ENCODE results near the gene PHF2. TPM values are rescaled to one million over a fixed set of nuclear protein-coding genes. Genes with fewer than 3 reads are reported as not detected.
A peak's percentile ranks its signal among the peaks of the same experiment; 100 is the strongest.

PHF2 gene
- polyA plus RNA-seq, 3 donors, result 0.40 to 16.0 (median 0.97) TPM

DNA sequence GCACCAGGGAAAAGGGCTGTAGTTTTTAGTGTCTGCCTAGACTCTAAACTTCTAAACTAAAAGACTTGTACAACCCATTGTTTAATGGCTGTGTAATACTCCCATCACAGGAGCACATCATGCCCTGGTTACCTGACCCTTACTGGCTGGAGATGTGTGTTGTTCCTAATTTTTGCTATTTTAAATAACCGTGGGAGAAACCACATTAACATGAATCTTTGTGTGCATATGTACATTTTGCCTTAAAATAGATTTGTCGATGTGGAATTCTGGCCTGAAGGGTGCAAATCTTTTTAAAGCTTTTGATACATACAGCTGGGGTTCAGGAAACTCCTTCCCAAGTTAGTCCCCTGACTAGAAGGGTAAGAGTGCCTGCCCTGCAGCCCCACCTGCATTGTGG is 39.7 kb downstream of the PHF2 start:
- Mint-ChIP-seq H3K4me1 (peaks cover 9% of the 10 kb centered on the region), H3K27ac (no peak overlapping the region), H3K9me3 (peaks cover 0 to 3% (median 0%) of the 10 kb centered on the region in 7 donors), H3K4me3 (no peak overlapping the region), H3K27me3 (ENCODE audit: low read depth in 3 of 3) (no peaks in the 10 kb centered on the region), H3K36me3 (peaks cover 10 to 16% of the 10 kb centered on the region in 2 donors)
- H3K79me2 ChIP-seq (ENCODE audit: insufficient read depth, low read length), result peaks cover 38% of the 10 kb centered on the region
- no peaks in the 10 kb centered on the region for H3K27me3 ChIP-seq (ENCODE audit: control insufficient read depth in 2 of 2, insufficient read depth in 2 of 2, low read length in 2 of 2)
- no peak overlapping the region for H3K4me2 ChIP-seq (replicated peaks; ENCODE audit: extremely low read depth, low read length, poor library complexity, severe bottlenecking)
- H3K4me3 ChIP-seq (replicated peaks in 1 of 3; ENCODE audit: low read depth in 2 of 3, low read length in 3 of 3), result no peak overlapping the region
- no CpG with 5 or more reads among the region's 2 CpGs for WGBS (ENCODE audit: insufficient coverage)
- H3K27ac ChIP-seq (ENCODE audit: low read depth in 1 of 2, low read length in 2 of 2), result no peak overlapping the region
- no peak for TF ChIP-seq CTCF (IDR thresholded peaks at IDR 0.05)
- H2AFZ ChIP-seq (ENCODE audit: insufficient read depth, low read depth, low read length, poor library complexity, severe bottlenecking), result no peak overlapping the region
- no peaks in the 10 kb centered on the region for H3K4me1 ChIP-seq (ENCODE audit: control insufficient read depth in 1 of 2, insufficient read depth in 2 of 2, low read length in 2 of 2)
- peaks cover 0 to 9% of the 10 kb centered on the region in 2 donors for H3K36me3 ChIP-seq (replicated peaks in 1 of 2; ENCODE audit: control insufficient read depth in 1 of 2, insufficient read depth in 2 of 2, low read length in 2 of 2)
- H4K20me1 ChIP-seq (ENCODE audit: insufficient read depth, low read length), result peaks cover 98% of the 10 kb centered on the region
- no peak for DNase-seq
- H3K9ac ChIP-seq (ENCODE audit: insufficient read depth, low read length, poor library complexity, severe bottlenecking), result no peak overlapping the region
- no peaks in the 10 kb centered on the region for H3K9me3 ChIP-seq (replicated peaks in 1 of 2; ENCODE audit: control insufficient read depth in 1 of 2, insufficient read depth in 1 of 2, low read length in 2 of 2)
- intact Hi-C loops (cut with micrococcal nuclease), result no loop called here

GRCh38 chr9:93617273-93617672 is 40.9 kb downstream of the PHF2 start:
- Histone ChIP-seq H3K9ac (ENCODE audit: insufficient read depth, low read length, poor library complexity, severe bottlenecking) (no peak overlapping the region), H3K36me3 (replicated peaks in 1 of 2; ENCODE audit: control insufficient read depth in 1 of 2, insufficient read depth in 2 of 2, low read length in 2 of 2) (peaks cover 0 to 9% of the 10 kb centered on the region in 2 donors), H3K9me3 (replicated peaks in 1 of 2; ENCODE audit: control insufficient read depth in 1 of 2, insufficient read depth in 1 of 2, low read length in 2 of 2) (no peaks in the 10 kb centered on the region), H3K79me2 (ENCODE audit: insufficient read depth, low read length) (peaks cover 48% of the 10 kb centered on the region), H3K4me3 (replicated peaks in 1 of 3; ENCODE audit: low read depth in 2 of 3, low read length in 3 of 3) (no peak overlapping the region), H3K4me2 (replicated peaks; ENCODE audit: extremely low read depth, low read length, poor library complexity, severe bottlenecking) (no peak overlapping the region), H2AFZ (ENCODE audit: insufficient read depth, low read depth, low read length, poor library complexity, severe bottlenecking) (no peak overlapping the region), H4K20me1 (ENCODE audit: insufficient read depth, low read length) (peaks cover 99% of the 10 kb centered on the region), H3K27me3 (ENCODE audit: control insufficient read depth in 2 of 2, insufficient read depth in 2 of 2, low read length in 2 of 2) (no peaks in the 10 kb centered on the region), H3K4me1 (ENCODE audit: control insufficient read depth in 1 of 2, insufficient read depth in 2 of 2, low read length in 2 of 2) (no peaks in the 10 kb centered on the region), H3K27ac (ENCODE audit: low read depth in 1 of 2, low read length in 2 of 2) (no peak overlapping the region)
- no peak for TF ChIP-seq CTCF (IDR thresholded peaks at IDR 0.05)
- 100% methylated on average over 3 of the region's 6 CpGs for WGBS (ENCODE audit: insufficient coverage)
- Mint-ChIP-seq H3K9me3 (peaks cover 0 to 3% (median 0%) of the 10 kb centered on the region in 7 donors), H3K27me3 (ENCODE audit: low read depth in 3 of 3) (no peaks in the 10 kb centered on the region), H3K27ac (peak overlapping the region in 2 of 7 donors; percentile 52 to 59), H3K4me3 (no peak overlapping the region), H3K4me1 (peaks cover 7% of the 10 kb centered on the region), H3K36me3 (peaks cover 8 to 16% of the 10 kb centered on the region in 2 donors)
- DNase-seq, result no peak
- intact Hi-C loops (cut with micrococcal nuclease), result no loop called here

All from CD14-positive monocyte (primary cell).